ENCODE data around the gene SLC9A3.
A peak's percentile ranks its signal among the peaks of the same experiment; 100 is the strongest.

The SLC9A3 gene

GRCh38 chr5:472656-473550 is 51.3 kb downstream of the SLC9A3 start:
- DNase-seq = peak; percentile 68

- no peak for DNase-seq
Measured at GRCh38 chr5:472076-472655, 52.1 kb downstream of the SLC9A3 start.

GRCh38 chr5:471750-472058 is 52.5 kb downstream of the SLC9A3 start:
- no peak for DNase-seq

GRCh38 chr5:470961-471749 is 53.1 kb downstream of the SLC9A3 start:
- no peak for DNase-seq

GRCh38 chr5:469752-470483 is 54.3 kb downstream of the SLC9A3 start:
- DNase-seq = no peak

- no peak for DNase-seq
Measured at GRCh38 chr5:468401-468800, 55.8 kb downstream of the SLC9A3 start.

GRCh38 chr5:466661-467310 is 57.5 kb downstream of the SLC9A3 start:
- DNase-seq = no peak

GRCh38 chr5:465591-466403 is 58.5 kb downstream of the SLC9A3 start:
- no peak for DNase-seq

GRCh38 chr5:464843-465590 is 59.2 kb downstream of the SLC9A3 start:
- no peak for DNase-seq

- DNase-seq = no peak
Measured at GRCh38 chr5:464446-464842, 59.8 kb downstream of the SLC9A3 start.

- DNase-seq = no peak
Measured at GRCh38 chr5:463952-464351, 60.3 kb downstream of the SLC9A3 start.

GRCh38 chr5:463301-463700 is 60.9 kb downstream of the SLC9A3 start:
- no peak for DNase-seq

GRCh38 chr5:462051-462481 is 62.2 kb downstream of the SLC9A3 start:
- no peak for DNase-seq

GRCh38 chr5:460273-460625 is 64.0 kb downstream of the SLC9A3 start:
- DNase-seq = no peak

GRCh38 chr5:459562-460272 is 64.5 kb downstream of the SLC9A3 start:
- no peak for DNase-seq

- peak; percentile 71 for DNase-seq
Measured at GRCh38 chr5:458547-459353, 65.5 kb downstream of the SLC9A3 start.

GRCh38 chr5:457195-457961 is 66.9 kb downstream of the SLC9A3 start:
- no peak for DNase-seq

- DNase-seq = no peak
Measured at GRCh38 chr5:456351-457194, 67.7 kb downstream of the SLC9A3 start.

Measured in kidney glomerular epithelial cell (primary cell).